Neural crest cell (in vitro differentiated cells): Measurements from ENCODE around the gene INAFM1. TPM values are rescaled to one million over a fixed set of nuclear protein-coding genes. Genes with fewer than 3 reads are reported as not detected.

Source experiments
- DNase-seq: peaks from one replicate; pipeline ENCODE4 v3.0.0; 2021; ENCODE audit warnings: low read depth, mixed read lengths, low spot score
- H3K27ac Mint-ChIP-seq: one replicate; pipeline ENCODE4 v1.8.0; 2021; ENCODE audit warnings: mild to moderate bottlenecking, mixed read lengths; ENCODE audit not compliant: unreplicated experiment
- H3K27me3 Mint-ChIP-seq: 2 replicates; pipeline ENCODE4 v1.8.0; 2021; ENCODE audit warnings: low read depth, mild to moderate bottlenecking, mixed read lengths
- H3K36me3 Mint-ChIP-seq: 2 replicates; pipeline ENCODE4 v1.8.0; 2021; ENCODE audit warnings: low read depth, mild to moderate bottlenecking, mixed read lengths
- H3K4me1 Mint-ChIP-seq: 2 replicates; pipeline ENCODE4 v1.8.0; 2021; ENCODE audit warnings: mixed read lengths
- H3K4me3 Mint-ChIP-seq: one replicate; pipeline ENCODE4 v1.8.0; 2021; ENCODE audit warnings: mild to moderate bottlenecking, mixed read lengths
- H3K9me3 Mint-ChIP-seq: 2 replicates; pipeline ENCODE4 v1.8.0; 2021; ENCODE audit warnings: mixed read lengths
- total RNA-seq: library from RNA; stranded (reverse); gene quantifications from 2 replicates; pipeline ENCODE4 v1.2.1, GENCODE V29; 2021
- TF ChIP-seq, protein P1 (sequence below): fragments of 200-600 bp; sonication (generic); conservative IDR thresholded peaks from 2 replicates; pipeline ENCODE4 v1.5.0; 2021; ENCODE audit warnings: antibody characterized with exemption, mild to moderate bottlenecking

INAFM1 gene
- total RNA-seq, 1 donor from 2014 or later = 10.2 TPM

DNA sequence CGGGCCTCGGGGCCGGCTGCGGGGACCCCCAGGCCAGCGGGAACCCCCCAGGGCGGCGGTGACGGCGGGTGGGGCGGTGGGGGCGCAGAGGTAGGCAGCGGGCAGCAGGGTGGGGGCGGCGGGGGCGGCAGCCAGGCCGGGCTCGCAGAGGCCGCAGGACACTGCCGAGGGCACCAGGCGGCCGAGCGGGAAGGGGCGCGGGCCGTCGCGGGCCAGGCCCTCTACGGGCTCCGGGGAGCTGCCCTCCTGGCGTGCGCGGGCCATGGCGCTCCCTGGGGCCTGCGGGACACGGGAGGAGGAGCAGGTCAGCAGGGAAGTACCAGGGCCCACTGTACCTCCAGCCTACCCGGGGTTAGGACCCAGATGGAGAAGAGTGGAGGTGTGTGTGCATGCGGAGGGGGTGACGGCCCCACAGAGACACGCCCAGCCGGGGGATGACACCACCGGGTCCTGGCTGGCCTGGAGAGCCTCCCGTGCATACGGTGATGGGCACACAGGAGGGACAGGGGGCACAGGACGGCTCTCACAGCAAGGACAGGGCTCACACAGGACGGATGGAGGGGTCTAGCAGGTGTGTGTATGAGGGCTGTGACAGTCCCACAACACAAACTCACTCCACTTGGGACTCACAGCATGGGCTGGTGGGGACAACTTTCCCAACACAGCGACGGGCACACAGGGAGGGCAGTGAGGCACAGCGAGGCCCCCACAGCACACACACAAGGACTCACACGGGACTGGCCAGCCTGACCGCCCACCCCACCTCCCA, 46.3 kb upstream of the INAFM1 start:
- Mint-ChIP-seq H3K27ac (no peak overlapping the region), H3K36me3 (no peaks in the 10 kb centered on the region), H3K4me1 (peaks cover 33% of the 10 kb centered on the region), H3K4me3 (peak overlapping the region; percentile 93), H3K9me3 (no peaks in the 10 kb centered on the region), H3K27me3 (peaks cover 13% of the 10 kb centered on the region)
- TF ChIP-seq, protein P1, sequence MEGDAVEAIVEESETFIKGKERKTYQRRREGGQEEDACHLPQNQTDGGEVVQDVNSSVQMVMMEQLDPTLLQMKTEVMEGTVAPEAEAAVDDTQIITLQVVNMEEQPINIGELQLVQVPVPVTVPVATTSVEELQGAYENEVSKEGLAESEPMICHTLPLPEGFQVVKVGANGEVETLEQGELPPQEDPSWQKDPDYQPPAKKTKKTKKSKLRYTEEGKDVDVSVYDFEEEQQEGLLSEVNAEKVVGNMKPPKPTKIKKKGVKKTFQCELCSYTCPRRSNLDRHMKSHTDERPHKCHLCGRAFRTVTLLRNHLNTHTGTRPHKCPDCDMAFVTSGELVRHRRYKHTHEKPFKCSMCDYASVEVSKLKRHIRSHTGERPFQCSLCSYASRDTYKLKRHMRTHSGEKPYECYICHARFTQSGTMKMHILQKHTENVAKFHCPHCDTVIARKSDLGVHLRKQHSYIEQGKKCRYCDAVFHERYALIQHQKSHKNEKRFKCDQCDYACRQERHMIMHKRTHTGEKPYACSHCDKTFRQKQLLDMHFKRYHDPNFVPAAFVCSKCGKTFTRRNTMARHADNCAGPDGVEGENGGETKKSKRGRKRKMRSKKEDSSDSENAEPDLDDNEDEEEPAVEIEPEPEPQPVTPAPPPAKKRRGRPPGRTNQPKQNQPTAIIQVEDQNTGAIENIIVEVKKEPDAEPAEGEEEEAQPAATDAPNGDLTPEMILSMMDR = no peak
- DNase-seq = no peak

DNA sequence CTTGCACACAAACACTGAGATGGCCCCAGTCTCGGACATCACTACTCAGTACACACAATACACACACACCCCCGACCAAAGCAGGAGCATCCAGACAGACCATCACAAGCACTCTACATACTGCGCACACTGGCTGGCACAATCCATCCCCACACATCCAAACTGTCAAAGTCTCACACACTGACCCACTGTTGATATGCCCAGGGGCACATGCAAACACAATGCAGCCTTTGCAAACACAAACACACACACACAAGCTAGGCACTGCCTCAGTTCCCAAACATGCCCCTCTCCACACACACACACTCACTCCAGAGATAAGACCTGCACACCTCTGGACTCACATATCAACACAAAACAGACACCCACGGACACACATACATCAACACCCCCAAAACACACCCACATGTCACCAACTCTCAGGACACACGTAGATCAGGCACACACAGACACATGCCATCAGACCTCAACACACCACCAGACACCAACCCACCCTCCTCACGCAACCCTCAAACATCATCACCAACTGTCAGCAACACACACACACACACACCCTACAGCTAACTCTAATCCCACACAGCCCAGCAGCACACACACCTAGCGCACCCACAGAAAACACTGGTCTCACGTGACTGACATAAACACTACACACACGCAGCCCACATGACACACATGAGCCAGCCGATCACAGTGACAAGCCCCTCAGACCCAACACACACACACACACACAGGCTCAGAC, 45.6 kb upstream of the INAFM1 start:
- no peak for DNase-seq
- no peak overlapping the region for H3K27ac Mint-ChIP-seq
- TF ChIP-seq, protein P1 = no peak
- H3K9me3 Mint-ChIP-seq = no peaks in the 10 kb centered on the region
- peaks cover 13% of the 10 kb centered on the region for H3K27me3 Mint-ChIP-seq
- H3K36me3 Mint-ChIP-seq = no peaks in the 10 kb centered on the region
- no peak overlapping the region for H3K4me3 Mint-ChIP-seq
- H3K4me1 Mint-ChIP-seq = peaks cover 33% of the 10 kb centered on the region

DNA sequence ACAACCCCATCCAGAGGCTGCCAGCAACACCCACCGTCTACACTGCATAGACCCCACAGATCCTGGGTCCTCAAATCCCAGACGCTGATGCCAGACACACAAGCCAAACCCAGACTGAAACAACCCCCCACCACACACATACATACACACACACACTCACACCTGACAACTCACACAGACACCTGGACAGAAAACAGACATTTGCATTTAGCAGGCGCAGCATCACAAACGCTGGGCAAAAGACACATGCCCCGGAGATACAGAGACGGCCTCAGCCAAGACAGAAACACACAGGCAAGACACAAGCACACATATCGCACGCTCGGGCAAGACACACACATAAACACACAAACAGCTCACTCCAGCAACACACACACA, 45.0 kb upstream of the INAFM1 start:
- TF ChIP-seq, protein P1 = no peak
- no peaks in the 10 kb centered on the region for H3K9me3 Mint-ChIP-seq
- H3K36me3 Mint-ChIP-seq = no peaks in the 10 kb centered on the region
- no peak overlapping the region for H3K27ac Mint-ChIP-seq
- H3K4me1 Mint-ChIP-seq = peaks cover 33% of the 10 kb centered on the region
- H3K4me3 Mint-ChIP-seq = no peak overlapping the region
- H3K27me3 Mint-ChIP-seq = peaks cover 13% of the 10 kb centered on the region
- no peak for DNase-seq

DNA sequence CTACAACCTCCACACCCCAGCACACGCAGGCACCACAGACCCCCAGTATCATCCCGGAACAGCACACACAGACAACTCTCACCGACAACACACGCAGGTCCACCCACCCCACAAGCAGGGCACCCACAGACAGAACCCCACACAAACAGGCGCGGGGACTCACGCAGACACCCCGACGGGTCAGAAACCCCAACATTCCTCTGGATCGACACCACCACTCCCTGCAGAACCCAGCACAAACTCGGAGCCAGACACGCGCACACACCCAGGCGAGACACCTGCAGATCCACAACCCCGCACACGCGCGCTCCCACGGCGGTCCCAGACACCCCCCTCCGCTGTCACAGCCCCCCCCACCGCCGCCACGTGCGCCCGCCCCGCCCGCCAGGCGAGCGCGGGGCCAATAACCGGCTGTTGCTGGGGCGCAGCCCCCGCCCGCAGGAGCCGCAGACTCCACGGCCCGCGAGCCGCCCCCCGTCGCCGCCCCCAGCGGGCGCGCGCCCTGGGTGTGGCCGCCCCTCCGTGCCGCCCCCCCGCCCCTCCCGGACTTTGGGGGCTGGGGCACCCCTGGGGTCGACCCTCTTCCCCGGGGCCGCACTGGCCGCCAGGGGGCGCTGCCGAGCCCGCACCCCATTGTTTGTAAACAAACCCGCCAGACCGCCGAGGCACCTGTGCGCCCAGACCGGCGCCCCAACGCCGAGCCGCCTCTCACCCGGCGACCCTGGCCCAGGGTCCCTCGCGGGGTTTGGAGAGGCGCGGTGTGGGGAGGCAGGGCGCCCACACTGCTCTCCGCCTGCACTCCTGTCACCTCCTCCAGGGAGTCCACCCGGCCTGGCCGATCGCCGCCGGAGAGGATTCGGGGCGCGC, 44.4 kb upstream of the INAFM1 start:
- TF ChIP-seq, protein P1 = peak; percentile 95
- H3K36me3 Mint-ChIP-seq = no peaks in the 10 kb centered on the region

DNA sequence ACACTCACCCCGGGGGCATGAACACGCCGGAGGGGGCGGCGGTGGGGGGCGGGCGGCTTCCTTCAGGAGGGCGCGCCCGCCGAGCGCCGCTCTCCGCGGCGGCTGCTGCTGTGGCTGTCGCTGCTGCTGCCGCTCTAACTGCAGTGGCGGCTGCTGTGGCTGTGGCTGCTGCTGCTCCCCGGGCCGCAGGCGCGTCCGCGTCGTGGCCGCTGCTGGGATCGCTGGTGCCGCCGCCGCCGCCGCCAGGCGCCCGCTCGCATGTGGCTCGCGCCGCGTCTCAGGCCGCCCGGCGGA, 43.8 kb upstream of the INAFM1 start, which contains the start of gene BBC3:
BBC3 (minus strand) TSS at position 279 of the 294 bp plus-strand sequence. CDS start 2,768 bp downstream, outside the sequence.
- no peak for DNase-seq
- Mint-ChIP-seq H3K4me3 (peak within 1 kb of the TSS; percentile 83), H3K27me3 (peaks cover 9% of the 10 kb centered on the region), H3K4me1 (peaks cover 26% of the 10 kb centered on the region), H3K36me3 (no peaks in the 10 kb centered on the region), H3K27ac (peak within 1 kb of the TSS; percentile 57), H3K9me3 (no peaks in the 10 kb centered on the region)
- TF ChIP-seq, protein P1 = no peak

More for the DNA sequence above, 44.4 kb upstream of the INAFM1 start:
- H3K27me3 Mint-ChIP-seq = peaks cover 13% of the 10 kb centered on the region
- peaks cover 32% of the 10 kb centered on the region for H3K4me1 Mint-ChIP-seq
- peak; percentile 67 for DNase-seq
- H3K9me3 Mint-ChIP-seq = no peaks in the 10 kb centered on the region
- no peak overlapping the region for H3K27ac Mint-ChIP-seq
- H3K4me3 Mint-ChIP-seq = peak overlapping the region; percentile 11
